Endothelial cell of umbilical vein (primary cell): ENCODE results near the gene S100A10. TPM values are rescaled to one million over a fixed set of nuclear protein-coding genes. Genes with fewer than 3 reads are reported as not detected.

ENCODE experiments used
- BruUV-seq: library from RNA; stranded (reverse); fragments of 400-500 nt; replicated peaks from 2 replicates; lab custom pipeline; 2021; lab: Mats Ljungman, UMichigan
- CTCF ChIA-PET: fragments of 300-600, 350-600 bp; sonication (Branson Sonifier 250); formaldehyde crosslinking; loops from one replicate; lab custom pipeline; 2021; ENCODE audit warnings: antibody characterized with exemption, inconsistent platforms; lab: Charles Lee
- POLR2A ChIA-PET: fragments of 300-600, 350-600 bp; sonication (Branson Sonifier 250); formaldehyde crosslinking; loops from one replicate; lab custom pipeline; 2021; ENCODE audit warnings: antibody characterized with exemption, inconsistent platforms; lab: Charles Lee
- DNase-seq: peaks from one replicate; pipeline ENCODE4 v3.0.0-alpha.2; 2011; ENCODE audit warnings: low read depth, low spot score
- FAIRE-seq: peaks from 2 replicates; lab custom pipeline; 2011; peaks lifted over from hg19 to GRCh38; lab: Jason Lieb, UNC
- H2AFZ ChIP-seq: 2 replicates; pipeline ENCODE4 v1.6.0; 2012; ENCODE audit warnings: low read depth, low read length, control low read depth, inconsistent platforms
- H3K27ac ChIP-seq: 2 replicates; pipeline ENCODE4 v1.5.1; 2011; ENCODE audit warnings: low read depth, mild to moderate bottlenecking, control low read depth, low read length, moderate library complexity; ENCODE audit not compliant: insufficient read depth
- H3K27me3 ChIP-seq, 2 experiments: 2 replicates each; pipeline versions ENCODE4 v1.6.0 to v1.6.1; 2011; ENCODE audit warnings: low read length in 2 of 2, mixed read lengths in 1 of 2; ENCODE audit not compliant: control insufficient read depth in 2 of 2, insufficient read depth in 2 of 2
- H3K36me3 ChIP-seq, 2 experiments: 2 replicates in 1 of 2; 3 replicates in 1 of 2; pipeline ENCODE4 v1.5.1; 2011; ENCODE audit warnings: low read length in 2 of 2, mild to moderate bottlenecking in 1 of 2, moderate library complexity in 1 of 2; ENCODE audit not compliant: control insufficient read depth in 2 of 2, insufficient read depth in 2 of 2; ENCODE audit errors: extremely low read depth in 1 of 2
- H3K4me1 ChIP-seq: 3 replicates; pipeline ENCODE4 v1.5.1; 2011; ENCODE audit warnings: mild to moderate bottlenecking, low read length; ENCODE audit not compliant: control insufficient read depth, insufficient read depth; ENCODE audit errors: extremely low read depth
- H3K4me2 ChIP-seq: 2 replicates; pipeline ENCODE4 v1.6.1; 2011; ENCODE audit warnings: low read length, control low read depth, mixed read lengths; ENCODE audit not compliant: insufficient read depth
- H3K4me3 ChIP-seq, 3 experiments: fragments of 200-600 bp in 1 of 3; sonication (generic), shearing (Covaris generic) in 1 of 3; replicated peaks in 1 of 3; 2 replicates each; pipeline ENCODE4 v1.5.1; 2011 to 2016; ENCODE audit warnings: control low read depth in 3 of 3, low read length in 3 of 3, mild to moderate bottlenecking in 2 of 3, inconsistent platforms in 1 of 3, low read depth in 1 of 3, moderate library complexity in 1 of 3; ENCODE audit not compliant: insufficient read depth in 1 of 3
- H3K79me2 ChIP-seq: 2 replicates; pipeline ENCODE4 v1.6.0; 2012; ENCODE audit warnings: low read length, inconsistent platforms; ENCODE audit not compliant: control insufficient read depth, insufficient read depth
- H3K9ac ChIP-seq: replicated peaks from 2 replicates; pipeline ENCODE3; 2011; ENCODE audit warnings: low read length, control low read depth; ENCODE audit not compliant: insufficient read depth; ENCODE audit errors: extremely low read depth
- H3K9me1 ChIP-seq: replicated peaks from 3 replicates; pipeline ENCODE4 v1.6.0; 2011; ENCODE audit warnings: mild to moderate bottlenecking, low read length; ENCODE audit not compliant: control insufficient read depth, insufficient read depth; ENCODE audit errors: extremely low read depth
- H3K9me3 ChIP-seq: replicated peaks from 2 replicates; pipeline ENCODE4 v1.5.1; 2012; ENCODE audit warnings: low read length, inconsistent platforms; ENCODE audit not compliant: control insufficient read depth, insufficient read depth
- H4K20me1 ChIP-seq: replicated peaks from 2 replicates; pipeline ENCODE3; 2011; ENCODE audit warnings: mild to moderate bottlenecking, low read length; ENCODE audit not compliant: control insufficient read depth, insufficient read depth; ENCODE audit errors: extremely low read depth
- EZH2 ChIP-seq: IDR thresholded peaks from 2 replicates; pipeline ENCODE4 v1.6.1; 2012; ENCODE audit warnings: borderline replicate concordance, low read depth, mild to moderate bottlenecking, moderate library complexity, low read length, inconsistent platforms; ENCODE audit not compliant: severe bottlenecking
- FOS ChIP-seq: IDR thresholded peaks from 2 replicates; pipeline ENCODE4 v1.6.1; 2011; ENCODE audit warnings: mild to moderate bottlenecking, low read length, moderate library complexity, borderline replicate concordance; ENCODE audit not compliant: insufficient read depth
- GATA2 ChIP-seq: IDR thresholded peaks from 2 replicates; pipeline ENCODE4 v1.7.0; 2011; ENCODE audit warnings: low read depth, mild to moderate bottlenecking, moderate library complexity, mixed read lengths, low read length; ENCODE audit not compliant: insufficient read length, insufficient read depth
- JUN ChIP-seq: IDR thresholded peaks from 2 replicates; pipeline ENCODE4 v1.6.1; 2011; ENCODE audit warnings: borderline replicate concordance, low read depth; ENCODE audit not compliant: insufficient read length, insufficient read depth
- MYC ChIP-seq: IDR thresholded peaks from one replicate; pipeline ENCODE4 v1.6.1; 2011; ENCODE audit warnings: mild to moderate bottlenecking, low read depth, low read length
- POLR2A ChIP-seq: IDR thresholded peaks from 2 replicates; pipeline ENCODE4 v1.6.1; 2012; ENCODE audit warnings: low read depth, mild to moderate bottlenecking, control low read depth, low read length
- POLR2AphosphoS5 ChIP-seq: IDR thresholded peaks from 2 replicates; pipeline ENCODE4 v1.6.1; 2012; ENCODE audit warnings: low read depth, mild to moderate bottlenecking, control low read depth, low read length, moderate library complexity; ENCODE audit not compliant: insufficient read depth
- dilution Hi-C: fragments of 300-500 bp; cut with MboI; formaldehyde crosslinking; loops from one replicate; pipeline ENCODE4 v1.15.0; 2019; ENCODE audit warnings: low sequenced_read_pairs; ENCODE audit not compliant: extremely low pct_ligation_motif_present
- intact Hi-C: fragments of 100-400 bp; cut with micrococcal nuclease; formaldehyde crosslinking; loops from one replicate; pipeline ENCODE4 v1.10.0; 2022
- polyA plus RNA-seq, 4 experiments: library from polyadenylated mRNA; depleted of rRNA in 3 of 4; stranded (reverse) in 3 of 4; unstranded in 1 of 4; fragments of >200 nt; gene quantifications; 2 replicates each; pipeline versions ENCODE4 v1.2.1 to v1.2.3, GENCODE V29; 2011 to 2012; ENCODE audit warnings: missing spikeins in 1 of 4
- total RNA-seq: library from RNA; stranded (reverse); gene quantifications from 2 replicates; pipeline ENCODE4 v1.2.3, GENCODE V29; 2021
- TF ChIP-seq, protein P1 (sequence below), 2 donors: IDR thresholded peaks; 1 replicate in 1 of 2; 2 replicates in 1 of 2; pipeline ENCODE4 v1.5.1; 2011; ENCODE audit warnings: low read length in 2 of 2, mild to moderate bottlenecking in 2 of 2, moderate library complexity in 2 of 2, control low read depth in 1 of 2, inconsistent platforms in 1 of 2, low read depth in 1 of 2; ENCODE audit not compliant: insufficient read depth in 1 of 2; ENCODE audit errors: extremely low read depth in 1 of 2
- TF ChIP-seq, protein P2 (sequence below): IDR thresholded peaks from 2 replicates; pipeline ENCODE4 v1.6.1; 2011; ENCODE audit not compliant: insufficient read depth, insufficient read length

The S100A10 gene
- total and polyA plus RNA-seq, 2 donors (not counting 3 experiments of a cell fraction or from before 2014, with no cell fraction given): 76.8 to 779 TPM

DNA sequence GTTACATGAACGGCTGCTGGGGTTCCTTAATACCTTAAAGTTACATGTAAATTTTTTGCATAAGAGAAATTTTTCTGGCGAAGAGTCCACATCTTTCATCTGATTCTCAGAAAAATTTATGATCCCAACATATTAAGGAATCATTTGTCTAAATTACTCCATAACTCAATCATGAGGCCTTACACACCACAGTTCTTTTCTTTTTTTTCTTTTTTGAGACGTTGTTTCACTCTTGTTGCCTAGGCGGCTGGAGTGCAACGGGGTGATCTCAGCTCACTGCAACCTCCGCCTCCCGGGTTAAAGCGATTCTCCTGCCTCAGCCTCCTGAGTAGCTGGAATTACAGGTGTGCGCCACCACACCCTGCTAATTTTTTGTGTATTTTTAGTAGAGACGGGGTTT lies 45.2 kb upstream of the S100A10 start:
- Histone ChIP-seq H3K4me3 (no peak overlapping the region), H3K36me3 (no peaks in the 10 kb centered on the region), H3K4me2 (no peak overlapping the region), H3K9me3 (no peaks in the 10 kb centered on the region), H3K9ac (no peak overlapping the region), H3K79me2 (peaks cover 28% of the 10 kb centered on the region), H3K4me1 (peaks cover 17% of the 10 kb centered on the region), H3K27ac (no peak overlapping the region), H3K9me1 (no peaks in the 10 kb centered on the region), H2AFZ (no peak overlapping the region), H4K20me1 (no peaks in the 10 kb centered on the region), H3K27me3 (peaks cover 42% of the 10 kb centered on the region in 2 experiments)
- BruUV-seq: no TSS peak
- intact Hi-C loops (no loop called here), dilution Hi-C loops (no loop called here)
- DNase-seq (no peak), FAIRE-seq (no peak)
- POLR2A ChIA-PET: no interaction called here
- CTCF ChIA-PET: no interaction called here
- TF ChIP-seq POLR2AphosphoS5 (no peak), GATA2 (no peak), FOS (no peak), POLR2A (no peak), JUN (no peak), MYC (no peak), EZH2 (no peak)
- TF ChIP-seq, protein P1, sequence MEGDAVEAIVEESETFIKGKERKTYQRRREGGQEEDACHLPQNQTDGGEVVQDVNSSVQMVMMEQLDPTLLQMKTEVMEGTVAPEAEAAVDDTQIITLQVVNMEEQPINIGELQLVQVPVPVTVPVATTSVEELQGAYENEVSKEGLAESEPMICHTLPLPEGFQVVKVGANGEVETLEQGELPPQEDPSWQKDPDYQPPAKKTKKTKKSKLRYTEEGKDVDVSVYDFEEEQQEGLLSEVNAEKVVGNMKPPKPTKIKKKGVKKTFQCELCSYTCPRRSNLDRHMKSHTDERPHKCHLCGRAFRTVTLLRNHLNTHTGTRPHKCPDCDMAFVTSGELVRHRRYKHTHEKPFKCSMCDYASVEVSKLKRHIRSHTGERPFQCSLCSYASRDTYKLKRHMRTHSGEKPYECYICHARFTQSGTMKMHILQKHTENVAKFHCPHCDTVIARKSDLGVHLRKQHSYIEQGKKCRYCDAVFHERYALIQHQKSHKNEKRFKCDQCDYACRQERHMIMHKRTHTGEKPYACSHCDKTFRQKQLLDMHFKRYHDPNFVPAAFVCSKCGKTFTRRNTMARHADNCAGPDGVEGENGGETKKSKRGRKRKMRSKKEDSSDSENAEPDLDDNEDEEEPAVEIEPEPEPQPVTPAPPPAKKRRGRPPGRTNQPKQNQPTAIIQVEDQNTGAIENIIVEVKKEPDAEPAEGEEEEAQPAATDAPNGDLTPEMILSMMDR (IDR thresholded peaks at IDR 0.05; ENCODE audit: extremely low read depth in 1 of 2, insufficient read depth in 1 of 2, low read depth in 1 of 2, low read length in 2 of 2): no peak
- TF ChIP-seq, protein P2, sequence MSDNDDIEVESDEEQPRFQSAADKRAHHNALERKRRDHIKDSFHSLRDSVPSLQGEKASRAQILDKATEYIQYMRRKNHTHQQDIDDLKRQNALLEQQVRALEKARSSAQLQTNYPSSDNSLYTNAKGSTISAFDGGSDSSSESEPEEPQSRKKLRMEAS: no peak
